ENCODE measurements around the gene RGS14. TPM values are rescaled to one million over a fixed set of nuclear protein-coding genes. Genes with fewer than 3 reads are reported as not detected.
A peak's percentile ranks its signal among the peaks of the same experiment; 100 is the strongest.

Gene RGS14
- total RNA-seq, 1 experiment from 2014 or later: 11.9 TPM

GRCh38 chr5:177377851-177378776 lies 20.4 kb downstream of the RGS14 start:
- Histone ChIP-seq H3K4me3 (no peak overlapping the region), H2AFZ (no peak overlapping the region), H3K9me2 (ENCODE audit: insufficient read depth) (no peaks in the 10 kb centered on the region), H3K36me3 (ENCODE audit: low read depth) (no peaks in the 10 kb centered on the region), H3K4me2 (no peak overlapping the region), H3K4me1 (replicated peaks; ENCODE audit: insufficient read depth) (peaks cover 9% of the 10 kb centered on the region; the same call in 1 of the 2 replicates), H3K27me3 (ENCODE audit: insufficient read depth, low read depth) (no peaks in the 10 kb centered on the region), H3K9me3 (ENCODE audit: insufficient read depth, low read depth) (no peaks in the 10 kb centered on the region), H3K79me2 (ENCODE audit: low read depth) (no peaks in the 10 kb centered on the region), H3K27ac (no peak overlapping the region), H4K20me1 (ENCODE audit: insufficient read depth) (no peaks in the 10 kb centered on the region), H3F3A (ENCODE audit: insufficient read depth, low read depth) (peaks cover 4% of the 10 kb centered on the region; the same call in 1 of the 2 replicates)
- TF ChIP-seq CTCF (conservative IDR thresholded peaks at IDR 0.05) (no peak), EZH2 (IDR thresholded peaks at IDR 0.05; ENCODE audit: low read depth) (no peak)
- BruUV-seq (replicated peaks): no TSS peak
- POLR2A ChIA-PET (ENCODE audit: unreplicated experiment): no interaction called here
- intact Hi-C loops (cut with micrococcal nuclease; ENCODE audit: unreplicated experiment): no loop called here
- no peak for DNase-seq
- CTCF ChIA-PET: interaction anchor here (0.6 to 1.8 kb wide), 4 partner anchors 8 to 731 kb away, joined by 3 to 17 read pairs (median 4); partner anchors contain the start of gene TSPAN17

- H2AFZ ChIP-seq: no peak overlapping the region; the same call in 1 of the 2 replicates
- no peaks in the 10 kb centered on the region for H3K9me3 ChIP-seq (ENCODE audit: insufficient read depth, low read depth)
- POLR2A ChIA-PET (ENCODE audit: unreplicated experiment): interaction anchor here (0.6 to 0.7 kb wide), 2 partner anchors 47 to 59 kb away, joined by 6 to 30 read pairs; no protein-coding TSS in a partner anchor
- H3K79me2 ChIP-seq (ENCODE audit: low read depth): no peaks in the 10 kb centered on the region
- H3F3A ChIP-seq (ENCODE audit: insufficient read depth, low read depth): peaks cover 4% of the 10 kb centered on the region; the same call in 1 of the 2 replicates
- peak; percentile 41 to 71 for DNase-seq
- H3K27ac ChIP-seq: no peak overlapping the region
- no TSS peak for BruUV-seq (replicated peaks)
- no peaks in the 10 kb centered on the region for H3K36me3 ChIP-seq (ENCODE audit: low read depth)
- H4K20me1 ChIP-seq (ENCODE audit: insufficient read depth): no peaks in the 10 kb centered on the region
- H3K4me2 ChIP-seq: no peak overlapping the region
- no peak overlapping the region for H3K4me3 ChIP-seq
- TF ChIP-seq CTCF (conservative IDR thresholded peaks at IDR 0.05) (no peak), EZH2 (IDR thresholded peaks at IDR 0.05; ENCODE audit: low read depth) (no peak)
- CTCF ChIA-PET: interaction anchor here (0.6 to 1.8 kb wide), 4 partner anchors 9 to 732 kb away, joined by 3 to 17 read pairs (median 4); partner anchors contain the start of gene TSPAN17
- H3K27me3 ChIP-seq (ENCODE audit: insufficient read depth, low read depth): no peaks in the 10 kb centered on the region
- intact Hi-C loops (cut with micrococcal nuclease; ENCODE audit: unreplicated experiment): no loop called here
- H3K4me1 ChIP-seq (replicated peaks; ENCODE audit: insufficient read depth): peaks cover 9% of the 10 kb centered on the region; the same call in 1 of the 2 replicates
- H3K9me2 ChIP-seq (ENCODE audit: insufficient read depth): no peaks in the 10 kb centered on the region
Observed at GRCh38 chr5:177378884-177379883, 21.5 kb downstream of the RGS14 start.

GRCh38 chr5:177380805-177381126 lies 23.0 kb downstream of the RGS14 start:
- ChIA-PET POLR2A (ENCODE audit: unreplicated experiment) (no interaction called here), CTCF (no interaction called here)
- intact Hi-C loops (cut with micrococcal nuclease; ENCODE audit: unreplicated experiment): no loop called here
- no peak overlapping the region for H3K4me3 ChIP-seq
- H3K27ac ChIP-seq: no peak overlapping the region
- no peaks in the 10 kb centered on the region for H3K27me3 ChIP-seq (ENCODE audit: insufficient read depth, low read depth)
- H3K79me2 ChIP-seq (ENCODE audit: low read depth): no peaks in the 10 kb centered on the region
- TF ChIP-seq EZH2 (IDR thresholded peaks at IDR 0.05; ENCODE audit: low read depth): no peak
- no peak for TF ChIP-seq CTCF (conservative IDR thresholded peaks at IDR 0.05)
- H4K20me1 ChIP-seq (ENCODE audit: insufficient read depth): no peaks in the 10 kb centered on the region
- H2AFZ ChIP-seq: no peak overlapping the region
- no TSS peak for BruUV-seq (replicated peaks)
- no peak overlapping the region for H3K4me2 ChIP-seq
- no peaks in the 10 kb centered on the region for H3K36me3 ChIP-seq (ENCODE audit: low read depth)
- H3K9me2 ChIP-seq (ENCODE audit: insufficient read depth): no peaks in the 10 kb centered on the region
- DNase-seq: no peak
- H3F3A ChIP-seq (ENCODE audit: insufficient read depth, low read depth): peaks cover 4% of the 10 kb centered on the region; the same call in 1 of the 2 replicates
- peaks cover 9% of the 10 kb centered on the region; the same call in 1 of the 2 replicates for H3K4me1 ChIP-seq (replicated peaks; ENCODE audit: insufficient read depth)
- H3K9me3 ChIP-seq (ENCODE audit: insufficient read depth, low read depth): no peaks in the 10 kb centered on the region

All from PC-9 (cell line).